ENCODE measurements around the gene FBXL7. TPM values are rescaled to one million over a fixed set of nuclear protein-coding genes. Genes with fewer than 3 reads are reported as not detected.

The FBXL7 gene
- total and polyA plus RNA-seq, 9 of the 15 experiments (the other 6 are each of a cell fraction or from before 2014, with no cell fraction given): 0.04 to 0.08 TPM; not detected in 7

DNA sequence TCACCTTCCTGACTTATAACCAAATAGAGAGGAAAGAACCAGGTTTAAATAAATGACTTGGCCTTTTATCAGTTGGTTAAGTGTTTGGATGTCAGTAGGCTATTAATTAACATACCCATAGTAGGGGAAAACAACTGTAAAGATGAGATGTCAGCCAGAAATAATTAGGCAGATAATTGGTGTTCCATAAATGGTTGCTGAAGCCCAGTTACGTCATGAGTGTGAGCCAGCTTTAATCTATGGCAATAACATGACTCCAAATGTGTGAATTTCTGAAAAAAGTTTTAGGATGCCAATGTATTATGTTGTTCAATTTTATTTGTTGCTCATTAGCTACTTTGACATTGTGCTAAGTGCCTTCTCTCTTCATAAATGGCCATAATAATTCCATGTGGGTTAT, 180.5 kb downstream of the FBXL7 start:
- 0% methylated on average over 1 of the region's 1 CpG for WGBS (ENCODE audit: insufficient coverage, low coverage, missing lambda C conversion rate)
- no peak overlapping the region for H2AFZ ChIP-seq (ENCODE audit: low read depth, low read length)
- H3K9me1 ChIP-seq (ENCODE audit: control insufficient read depth, insufficient read depth, low read length): no peaks in the 10 kb centered on the region
- in situ Hi-C loops (cut with MboI) (no loop called here), intact Hi-C loops (cut with micrococcal nuclease) (no loop called here)
- no TSS peak for BruUV-seq (replicated peaks)
- ATAC-seq (no peak), FAIRE-seq (no peak), DNase-seq (ENCODE audit: extremely low read depth in 1 of 4, low spot score in 3 of 4) (no peak)
- no peaks in the 10 kb centered on the region for H3K27me3 ChIP-seq (ENCODE audit: control insufficient read depth in 2 of 2, insufficient read depth in 2 of 2, low read length in 2 of 2)
- no peaks in the 10 kb centered on the region for H3K79me2 ChIP-seq (ENCODE audit: control insufficient read depth, insufficient read depth, low read length)
- no peak overlapping the region for H3K9ac ChIP-seq (ENCODE audit: insufficient read depth in 1 of 2, low read depth in 2 of 2, low read length in 2 of 2)
- H3K27ac ChIP-seq (ENCODE audit: extremely low read depth, low read depth, low read length): no peak overlapping the region
- H4K20me1 ChIP-seq (replicated peaks; ENCODE audit: control insufficient read depth, insufficient read depth, low read length): no peaks in the 10 kb centered on the region
- POLR2A ChIA-PET: no interaction called here
- CTCF ChIA-PET (ENCODE audit: low intra/inter-chr PET ratio): no interaction called here
- no peak overlapping the region for H3K4me3 ChIP-seq
- no peaks in the 10 kb centered on the region for H3K4me1 ChIP-seq (replicated peaks in 1 of 2; ENCODE audit: control insufficient read depth in 2 of 2, insufficient read depth in 2 of 2, low read length in 2 of 2)
- H3K36me3 ChIP-seq (ENCODE audit: control insufficient read depth, insufficient read depth, low read length): no peaks in the 10 kb centered on the region
- peaks cover 2% of the 10 kb centered on the region; the same call in 1 of the 2 replicates for H3K9me3 ChIP-seq (replicated peaks; ENCODE audit: control insufficient read depth, insufficient read depth, low read depth, low read length)
- no peak overlapping the region for H3K4me2 ChIP-seq (ENCODE audit: insufficient read depth, low read length)
- no peak for TF ChIP-seq NCOA4 (IDR thresholded peaks at IDR 0.05; ENCODE audit: partially characterized antibody)
- no peak for TF ChIP-seq ZNF589 (CRISPR knock-in tag; IDR thresholded peaks at IDR 0.05; ENCODE audit: low read depth)
- no peak for TF ChIP-seq ZC3H11A (IDR thresholded peaks at IDR 0.05; ENCODE audit: low read depth, low read length)
- no peak for TF ChIP-seq GATAD2A (IDR thresholded peaks at IDR 0.05)
- no peak for TF ChIP-seq HIVEP1 (CRISPR knock-in tag; IDR thresholded peaks at IDR 0.05)
- no peak for TF ChIP-seq ZKSCAN8 (CRISPR knock-in tag; IDR thresholded peaks at IDR 0.05)
- no peak for TF ChIP-seq SMARCC2 (IDR thresholded peaks at IDR 0.05; ENCODE audit: low read depth)
- TF ChIP-seq ZNF354B (CRISPR knock-in tag; IDR thresholded peaks at IDR 0.05): no peak
- TF ChIP-seq CREB1 (IDR thresholded peaks at IDR 0.05): no peak
- TF ChIP-seq CREB1 (CRISPR knock-in tag; IDR thresholded peaks at IDR 0.05): no peak
- TF ChIP-seq NCOA2 (IDR thresholded peaks at IDR 0.05; ENCODE audit: partially characterized antibody in 2 of 2): no peak

Data from K562 (cell line).